HEK293 (cell line): ENCODE data around the gene BRD1.
A peak's percentile ranks its signal among the peaks of the same experiment; 100 is the strongest.

Experiments used
- CTCF ChIA-PET: fragments of 350-600 bp; formaldehyde crosslinking; extraction: SDS; loops from one replicate; lab custom pipeline; 2021; ENCODE audit warnings: antibody characterized with exemption; lab: Yijun Ruan, JAX
- POLR2A ChIA-PET: fragments of 300-600 bp; formaldehyde crosslinking; extraction: SDS; loops from one replicate; lab custom pipeline; 2020; ENCODE audit warnings: antibody characterized with exemption, inconsistent platforms; lab: Yijun Ruan, JAX
- H3K27ac ChIP-seq: fragments of 200-500 bp; sonication (Bioruptor generic); 2 replicates; pipeline ENCODE4 v1.5.1; 2014; ENCODE audit warnings: low read depth, low read length, control low read depth, inconsistent platforms; ENCODE audit errors: extremely low read depth
- H3K36me3 ChIP-seq, 2 experiments: fragments of 200-500 bp in 1 of 2; sonication (Bioruptor generic) in 1 of 2; 1 replicate in 1 of 2; 2 replicates in 1 of 2; pipeline ENCODE4 v1.5.1; 2014 to 2017; ENCODE audit warnings: inconsistent platforms in 2 of 2, low read length in 2 of 2; ENCODE audit not compliant: control insufficient read depth in 2 of 2, insufficient read depth in 1 of 2
- H3K4me1 ChIP-seq: fragments of 200-500 bp; sonication (Bioruptor generic); 2 replicates; pipeline ENCODE4 v1.5.1; 2014; ENCODE audit warnings: mild to moderate bottlenecking, low read length, inconsistent platforms; ENCODE audit not compliant: control insufficient read depth, insufficient read depth
- H3K4me3 ChIP-seq: 2 replicates; pipeline ENCODE4 v1.5.1; 2011; ENCODE audit warnings: low read depth, mild to moderate bottlenecking, control low read depth, low read length, moderate library complexity
- H3K9me3 ChIP-seq: fragments of 200-500 bp; sonication (Bioruptor generic); 2 replicates; pipeline ENCODE4 v1.5.1; 2014; ENCODE audit warnings: low read depth, low read length, inconsistent platforms; ENCODE audit not compliant: control insufficient read depth, insufficient read depth
- HIC1 ChIP-seq: fragments of 450-650 bp; formaldehyde crosslinking; IDR thresholded peaks from 2 replicates; pipeline ENCODE4 v1.5.1; 2016; ENCODE audit warnings: missing biosample characterization, missing genetic modification characterization
- KLF16 ChIP-seq: fragments of 450-650 bp; formaldehyde crosslinking; IDR thresholded peaks from 2 replicates; pipeline ENCODE4 v1.5.1; 2017; ENCODE audit warnings: missing biosample characterization, missing genetic modification characterization
- PATZ1 ChIP-seq: fragments of 450-650 bp; formaldehyde crosslinking; IDR thresholded peaks from 2 replicates; pipeline ENCODE4 v1.5.1; 2016; ENCODE audit warnings: missing biosample characterization, missing genetic modification characterization
- PBX3 ChIP-seq: sonication (generic); formaldehyde crosslinking; IDR thresholded peaks from 2 replicates; pipeline ENCODE4 v1.8.1; 2022; ENCODE audit warnings: mild to moderate bottlenecking, moderate library complexity, missing genetic modification reagents
- PRDM1 ChIP-seq: fragments of 450-650 bp; formaldehyde crosslinking; IDR thresholded peaks from 2 replicates; pipeline ENCODE4; 2016; ENCODE audit warnings: missing biosample characterization, missing genetic modification characterization
- SALL2 ChIP-seq: fragments of 450-650 bp; formaldehyde crosslinking; IDR thresholded peaks from 2 replicates; pipeline ENCODE4 v1.5.0; 2017; ENCODE audit warnings: missing biosample characterization, mild to moderate bottlenecking, missing genetic modification characterization, borderline replicate concordance
- SCRT2 ChIP-seq: fragments of 450-650 bp; formaldehyde crosslinking; IDR thresholded peaks from 2 replicates; pipeline ENCODE4 v1.5.1; 2016; ENCODE audit warnings: missing biosample characterization, missing genetic modification characterization
- SETDB1 ChIP-seq: IDR thresholded peaks from one replicate; pipeline ENCODE4 v1.6.1; 2017; ENCODE audit warnings: mild to moderate bottlenecking, low read length, moderate library complexity, mixed read lengths; ENCODE audit not compliant: insufficient read length
- ZBTB6 ChIP-seq: fragments of 450-650 bp; formaldehyde crosslinking; IDR thresholded peaks from 2 replicates; pipeline ENCODE4 v1.5.1; 2017; ENCODE audit warnings: missing biosample characterization, missing genetic modification characterization
- ZNF146 ChIP-seq: fragments of 450-650 bp; formaldehyde crosslinking; IDR thresholded peaks from 2 replicates; pipeline ENCODE4 v1.5.1; 2016; ENCODE audit warnings: missing biosample characterization, missing genetic modification characterization
- ZNF24 ChIP-seq: fragments of 450-650 bp; formaldehyde crosslinking; IDR thresholded peaks from 2 replicates; pipeline ENCODE4 v1.5.1; 2016; ENCODE audit warnings: missing biosample characterization, missing genetic modification characterization
- ZNF248 ChIP-seq: fragments of 450-650 bp; formaldehyde crosslinking; IDR thresholded peaks from 2 replicates; pipeline ENCODE4 v1.5.1; 2017; ENCODE audit warnings: missing biosample characterization, missing genetic modification characterization
- ZNF335 ChIP-seq: fragments of 450-650 bp; formaldehyde crosslinking; conservative IDR thresholded peaks from 2 replicates; pipeline ENCODE4 v1.5.1; 2016; ENCODE audit warnings: missing biosample characterization, missing genetic modification characterization
- ZNF350 ChIP-seq: fragments of 450-650 bp; formaldehyde crosslinking; IDR thresholded peaks from 2 replicates; pipeline ENCODE4 v1.5.0; 2017; ENCODE audit warnings: missing biosample characterization, mild to moderate bottlenecking, missing genetic modification characterization
- ZNF362 ChIP-seq: fragments of 450-650 bp; formaldehyde crosslinking; IDR thresholded peaks from 2 replicates; pipeline ENCODE4 v1.5.1; 2016; ENCODE audit warnings: missing biosample characterization, missing genetic modification characterization
- ZNF366 ChIP-seq: fragments of 450-650 bp; formaldehyde crosslinking; conservative IDR thresholded peaks from 2 replicates; pipeline ENCODE4 v1.5.1; 2016; ENCODE audit warnings: missing biosample characterization, missing genetic modification characterization
- ZNF416 ChIP-seq: fragments of 450-650 bp; formaldehyde crosslinking; IDR thresholded peaks from 2 replicates; pipeline ENCODE4 v1.5.1; 2016; ENCODE audit warnings: missing biosample characterization, missing genetic modification characterization
- ZNF48 ChIP-seq: fragments of 450-650 bp; formaldehyde crosslinking; IDR thresholded peaks from 2 replicates; pipeline ENCODE4 v1.5.1; 2016; ENCODE audit warnings: missing biosample characterization, missing genetic modification characterization
- ZNF558 ChIP-seq: fragments of 450-650 bp; formaldehyde crosslinking; IDR thresholded peaks from 2 replicates; pipeline ENCODE4 v1.5.1; 2016; ENCODE audit warnings: missing biosample characterization, missing genetic modification characterization
- ZNF571 ChIP-seq: fragments of 450-650 bp; formaldehyde crosslinking; IDR thresholded peaks from 2 replicates; pipeline ENCODE4 v1.5.0; 2017; ENCODE audit warnings: missing biosample characterization, missing genetic modification characterization
- ZNF585B ChIP-seq: fragments of 450-650 bp; formaldehyde crosslinking; IDR thresholded peaks from 2 replicates; pipeline ENCODE4 v1.5.1; 2016; ENCODE audit warnings: missing biosample characterization, missing genetic modification characterization
- ZNF600 ChIP-seq: fragments of 450-650 bp; formaldehyde crosslinking; IDR thresholded peaks from 2 replicates; pipeline ENCODE4 v1.5.1; 2016; ENCODE audit warnings: missing biosample characterization, missing genetic modification characterization
- ZNF701 ChIP-seq: fragments of 450-650 bp; formaldehyde crosslinking; IDR thresholded peaks from 2 replicates; pipeline ENCODE4 v1.5.1; 2016; ENCODE audit warnings: missing biosample characterization, missing genetic modification characterization
- TF ChIP-seq, protein P1 (sequence below): fragments of 450-650 bp; formaldehyde crosslinking; IDR thresholded peaks from 2 replicates; pipeline ENCODE4 v1.5.1; 2017; ENCODE audit warnings: missing biosample characterization, missing genetic modification characterization
- TF ChIP-seq, protein P2 (sequence below): fragments of 450-650 bp; formaldehyde crosslinking; IDR thresholded peaks from 2 replicates; pipeline ENCODE4; 2016; ENCODE audit warnings: missing biosample characterization, missing genetic modification characterization

The BRD1 gene

GRCh38 chr22:49790912-49791311 is 36.8 kb downstream of the BRD1 start:
- POLR2A ChIA-PET, result no interaction called here
- Histone ChIP-seq H3K27ac (no peak overlapping the region), H3K4me1 (no peaks in the 10 kb centered on the region), H3K4me3 (no peak overlapping the region), H3K9me3 (no peaks in the 10 kb centered on the region), H3K36me3 (peaks cover 40 to 100% of the 10 kb centered on the region in 2 experiments)
- CTCF ChIA-PET, result interaction anchor here (0.5 kb wide), 1 partner anchor 735 kb away, joined by 3 read pairs; the partner anchor contains the start of gene SCO2
- no peak for TF ChIP-seq SCRT2
- peak; percentile 68 for TF ChIP-seq ZNF600 (tag by site-specific recombination)
- no peak for TF ChIP-seq ZNF362
- TF ChIP-seq, all 188 proteins: peak for 1

GRCh38 chr22:49789289-49790141 is 38.2 kb downstream of the BRD1 start:
- no peak overlapping the region for H3K4me3 ChIP-seq
- ChIA-PET POLR2A (interaction anchor here (1.1 kb wide), 1 partner anchor 16 kb away, joined by 3 read pairs; no protein-coding TSS in a partner anchor), CTCF (no interaction called here)

GRCh38 chr22:49788504-49788903 is 39.2 kb downstream of the BRD1 start:
- no peaks in the 10 kb centered on the region for H3K9me3 ChIP-seq
- ChIA-PET POLR2A (interaction anchor here (1.1 kb wide), 1 partner anchor 17 kb away, joined by 3 read pairs; no protein-coding TSS in a partner anchor), CTCF (no interaction called here)
- H3K4me1 ChIP-seq, result no peaks in the 10 kb centered on the region
- H3K4me3 ChIP-seq, result no peak overlapping the region
- H3K36me3 ChIP-seq, result peaks cover 35 to 100% of the 10 kb centered on the region in 2 experiments
- no peak overlapping the region for H3K27ac ChIP-seq
- TF ChIP-seq SALL2 (tag by site-specific recombination), result no peak
- TF ChIP-seq PATZ1 (tag by site-specific recombination), result no peak
- TF ChIP-seq PBX3 (CRISPR knock-in tag), result no peak
- no peak for TF ChIP-seq ZNF585B (tag by site-specific recombination)
- no peak for TF ChIP-seq ZBTB6 (tag by site-specific recombination)
- no peak for TF ChIP-seq ZNF701
- no peak for TF ChIP-seq HIC1 (tag by site-specific recombination)
- no peak for TF ChIP-seq ZNF146 (tag by site-specific recombination)
- no peak for TF ChIP-seq ZNF248 (tag by site-specific recombination)
- TF ChIP-seq, protein P1, sequence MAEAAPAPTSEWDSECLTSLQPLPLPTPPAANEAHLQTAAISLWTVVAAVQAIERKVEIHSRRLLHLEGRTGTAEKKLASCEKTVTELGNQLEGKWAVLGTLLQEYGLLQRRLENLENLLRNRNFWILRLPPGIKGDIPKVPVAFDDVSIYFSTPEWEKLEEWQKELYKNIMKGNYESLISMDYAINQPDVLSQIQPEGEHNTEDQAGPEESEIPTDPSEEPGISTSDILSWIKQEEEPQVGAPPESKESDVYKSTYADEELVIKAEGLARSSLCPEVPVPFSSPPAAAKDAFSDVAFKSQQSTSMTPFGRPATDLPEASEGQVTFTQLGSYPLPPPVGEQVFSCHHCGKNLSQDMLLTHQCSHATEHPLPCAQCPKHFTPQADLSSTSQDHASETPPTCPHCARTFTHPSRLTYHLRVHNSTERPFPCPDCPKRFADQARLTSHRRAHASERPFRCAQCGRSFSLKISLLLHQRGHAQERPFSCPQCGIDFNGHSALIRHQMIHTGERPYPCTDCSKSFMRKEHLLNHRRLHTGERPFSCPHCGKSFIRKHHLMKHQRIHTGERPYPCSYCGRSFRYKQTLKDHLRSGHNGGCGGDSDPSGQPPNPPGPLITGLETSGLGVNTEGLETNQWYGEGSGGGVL, result no peak
- no peak for TF ChIP-seq ZNF48 (tag by site-specific recombination)

More at GRCh38 chr22:49789289-49790141, 38.2 kb downstream of the BRD1 start:
- Histone ChIP-seq H3K36me3 (peaks cover 38 to 100% of the 10 kb centered on the region in 2 experiments), H3K4me1 (no peaks in the 10 kb centered on the region), H3K27ac (no peak overlapping the region), H3K9me3 (no peaks in the 10 kb centered on the region)
- TF ChIP-seq ZNF571 (tag by site-specific recombination) (no peak), ZNF558 (tag by site-specific recombination) (no peak), ZNF416 (no peak), KLF16 (no peak), ZNF335 (tag by site-specific recombination) (no peak), ZNF366 (tag by site-specific recombination) (no peak), ZNF701 (no peak), ZNF24 (tag by site-specific recombination) (no peak), SETDB1 (no peak), ZNF350 (tag by site-specific recombination) (no peak), PRDM1 (tag by site-specific recombination) (no peak)
- TF ChIP-seq, protein P2, sequence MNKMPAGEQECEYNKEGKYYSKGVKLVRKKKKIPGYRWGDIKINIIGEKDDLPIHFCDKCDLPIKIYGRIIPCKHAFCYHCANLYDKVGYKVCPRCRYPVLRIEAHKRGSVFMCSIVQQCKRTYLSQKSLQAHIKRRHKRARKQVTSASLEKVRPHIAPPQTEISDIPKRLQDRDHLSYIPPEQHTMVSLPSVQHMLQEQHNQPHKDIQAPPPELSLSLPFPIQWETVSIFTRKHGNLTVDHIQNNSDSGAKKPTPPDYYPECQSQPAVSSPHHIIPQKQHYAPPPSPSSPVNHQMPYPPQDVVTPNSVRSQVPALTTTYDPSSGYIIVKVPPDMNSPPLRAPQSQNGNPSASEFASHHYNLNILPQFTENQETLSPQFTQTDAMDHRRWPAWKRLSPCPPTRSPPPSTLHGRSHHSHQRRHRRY (tag by site-specific recombination), result no peak
